HL-60/S4 treated with retinoic acid at 250 ng/mL for 4 days and 3 days (cell line): ENCODE measurements around the gene S100A16.
"Not testable (repeated sequence)": the region's sequence is repeated elsewhere in the genome, so short reads cannot be mapped to it uniquely, and the experiment has no call there.

Experiments
- in situ Hi-C: fragments of 300-500 bp; cut with MboI; formaldehyde crosslinking; loops from 2 replicates; pipeline ENCODE4 v1.7.0; 2022; ENCODE audit warnings: low sequenced_read_pairs

The S100A16 gene, protein sequence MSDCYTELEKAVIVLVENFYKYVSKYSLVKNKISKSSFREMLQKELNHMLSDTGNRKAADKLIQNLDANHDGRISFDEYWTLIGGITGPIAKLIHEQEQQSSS

DNA sequence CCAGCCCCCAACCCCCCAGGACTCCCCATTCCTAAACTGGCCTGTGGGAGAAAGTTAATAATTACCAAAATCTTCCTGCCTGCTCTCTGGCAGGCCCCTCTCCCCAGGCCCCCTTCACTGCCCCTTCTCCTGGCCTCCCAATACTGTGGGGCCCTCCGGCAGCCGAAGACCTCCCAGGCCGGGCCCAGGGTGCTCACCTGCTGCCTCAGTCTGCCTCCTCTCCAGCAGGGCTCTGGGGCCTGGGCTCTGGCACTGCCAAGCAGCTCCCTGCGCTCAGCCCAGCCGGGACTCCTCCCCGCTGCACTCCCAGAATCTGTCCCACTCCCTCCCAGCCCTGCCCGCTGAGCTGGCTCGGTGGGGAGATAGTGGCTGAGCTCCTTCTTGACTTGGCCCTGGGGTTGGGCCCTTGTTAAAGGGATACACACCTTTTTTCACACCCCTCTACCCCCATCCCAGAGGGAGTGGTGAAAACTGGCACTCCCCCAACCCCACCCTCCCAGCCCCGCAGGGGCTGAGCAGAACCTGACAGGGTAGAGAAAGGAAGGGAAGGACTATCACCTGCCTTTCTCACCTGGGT is at the start of gene S100A16:
Gene S100A16 (minus strand): TSS at position 383 of the 577 bp plus-strand sequence. CDS start 4,986 bp downstream, outside the sequence.
- in situ Hi-C loops, result no loop called here

DNA sequence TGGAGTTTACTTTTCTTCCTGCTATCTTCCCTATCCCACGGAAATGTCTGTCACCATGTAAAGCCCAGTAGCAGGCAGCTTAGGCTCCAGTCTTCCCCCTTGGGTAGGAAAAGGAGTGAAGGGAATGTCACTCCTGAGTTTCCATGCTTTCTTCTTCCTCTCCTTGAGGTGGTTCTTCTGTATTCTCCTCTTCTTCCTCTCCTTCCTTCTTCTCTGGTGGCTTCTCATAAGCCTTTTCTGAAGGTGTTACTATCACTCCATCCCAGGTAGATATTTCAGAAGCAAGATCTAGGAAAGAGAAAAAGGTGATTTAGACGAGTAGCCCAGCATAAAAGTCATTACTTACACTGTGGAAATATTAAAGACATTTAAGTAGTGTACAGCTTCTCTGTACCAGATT is 49.3 kb upstream of the S100A16 start:
- in situ Hi-C loops, result no loop called here

DNA sequence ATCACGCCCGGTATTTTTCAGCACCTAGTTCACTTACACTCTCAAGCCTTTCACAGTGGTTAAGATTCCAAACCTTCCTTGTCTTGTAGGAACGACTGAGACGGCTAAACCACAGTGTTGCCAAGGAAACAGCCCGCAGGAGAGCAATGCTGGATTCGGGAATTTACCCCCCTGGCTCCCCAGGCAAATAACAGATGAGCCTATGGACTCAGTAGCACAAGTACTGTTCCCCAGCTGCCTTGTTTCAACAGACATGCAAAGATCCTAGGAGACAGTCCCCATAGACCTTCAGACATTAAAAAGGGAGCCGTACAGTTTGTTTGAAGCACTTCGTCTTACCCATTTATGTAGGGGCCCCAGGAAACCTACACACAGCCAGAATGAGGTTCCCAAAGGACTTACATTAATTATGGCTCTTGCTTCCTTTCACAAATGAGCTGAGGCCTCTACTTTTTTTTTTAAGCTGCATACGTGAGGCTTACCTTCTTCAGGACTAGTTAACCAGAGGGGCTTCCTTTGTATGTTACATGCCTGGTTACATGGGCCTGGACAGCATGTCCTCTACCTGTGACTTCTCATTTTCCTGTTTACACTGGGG is 48.3 kb upstream of the S100A16 start:
- in situ Hi-C loops, result no loop called here

DNA sequence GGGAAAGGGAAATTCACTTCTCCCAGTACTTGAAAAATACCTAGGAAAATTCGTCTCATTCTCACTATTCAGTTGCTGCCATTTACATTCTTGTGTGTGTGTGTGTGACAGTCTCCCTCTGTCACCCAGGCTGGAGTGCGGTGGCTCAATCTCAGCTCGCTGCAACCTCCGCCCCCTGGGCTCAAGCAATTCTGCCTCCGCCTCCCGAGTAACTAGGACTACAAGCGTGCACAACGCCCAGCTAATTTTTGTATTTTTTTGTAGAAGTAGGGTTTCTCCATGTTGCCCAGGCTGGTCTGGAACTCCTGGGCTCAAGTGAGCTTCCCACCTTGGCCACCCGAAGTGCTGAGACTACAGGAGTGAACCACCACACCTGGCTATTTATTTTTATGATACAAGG is 46.7 kb upstream of the S100A16 start:
- in situ Hi-C loops, result no loop called here

DNA sequence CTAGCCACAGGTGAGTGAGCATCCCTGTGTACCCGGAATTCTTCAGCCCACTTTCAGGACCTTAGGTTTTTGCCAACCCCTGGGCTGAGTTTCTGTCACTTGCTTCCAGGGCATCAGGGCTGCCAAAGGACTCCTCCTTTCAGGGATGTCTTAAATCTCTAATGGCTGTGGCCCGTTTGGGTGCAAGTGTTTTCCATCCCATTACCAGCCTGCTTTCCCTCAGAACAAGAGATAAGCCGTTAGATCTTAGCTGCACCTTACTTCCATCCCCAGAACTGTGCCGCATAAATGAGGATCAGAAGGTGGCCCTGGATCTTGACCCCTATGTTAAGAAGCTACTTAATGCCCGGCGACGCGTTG is 46.2 kb upstream of the S100A16 start:
- in situ Hi-C loops, result no loop called here

DNA sequence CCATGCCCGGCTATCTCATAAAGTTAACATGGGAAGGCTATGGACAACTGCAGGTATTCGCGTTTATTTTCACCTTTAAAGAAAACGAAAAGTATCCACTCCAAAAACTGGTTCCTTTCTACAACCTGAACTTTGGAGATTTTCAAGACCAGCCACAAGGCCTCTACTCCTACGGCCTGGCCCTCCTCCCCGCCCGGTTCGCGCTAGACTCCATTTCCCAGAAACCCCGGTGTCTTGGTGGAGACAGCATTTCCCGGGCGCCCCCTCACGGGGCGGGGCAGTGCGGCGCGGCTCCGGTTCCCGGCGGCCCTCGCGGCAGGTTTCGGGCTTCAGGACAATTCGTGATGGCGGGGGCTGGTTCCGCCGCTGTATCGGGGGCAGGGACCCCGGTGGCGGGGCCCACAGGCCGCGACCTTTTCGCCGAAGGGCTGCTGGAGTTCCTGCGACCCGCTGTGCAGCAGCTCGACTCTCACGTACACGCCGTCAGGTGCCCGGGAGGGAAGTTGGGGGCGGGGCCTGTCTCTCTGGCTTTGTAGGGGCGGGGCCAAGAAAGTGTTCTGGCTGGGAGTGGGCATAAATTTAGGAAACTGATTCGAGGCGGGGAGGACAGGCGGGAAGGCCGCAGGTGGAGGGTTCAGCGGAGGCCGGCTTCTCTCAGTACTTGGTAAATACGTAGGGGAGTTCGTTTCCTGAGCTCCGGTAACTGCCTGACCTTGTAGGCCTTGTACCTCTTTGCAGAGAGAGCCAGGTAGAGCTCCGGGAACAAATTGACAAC is 45.6 kb upstream of the S100A16 start, which contains the start of gene SNAPIN:
Gene SNAPIN (plus strand): TSS at position 304 of the 775 bp plus-strand sequence. CDS start 41 bp downstream, at position 345.
- in situ Hi-C loops, result no loop called here

DNA sequence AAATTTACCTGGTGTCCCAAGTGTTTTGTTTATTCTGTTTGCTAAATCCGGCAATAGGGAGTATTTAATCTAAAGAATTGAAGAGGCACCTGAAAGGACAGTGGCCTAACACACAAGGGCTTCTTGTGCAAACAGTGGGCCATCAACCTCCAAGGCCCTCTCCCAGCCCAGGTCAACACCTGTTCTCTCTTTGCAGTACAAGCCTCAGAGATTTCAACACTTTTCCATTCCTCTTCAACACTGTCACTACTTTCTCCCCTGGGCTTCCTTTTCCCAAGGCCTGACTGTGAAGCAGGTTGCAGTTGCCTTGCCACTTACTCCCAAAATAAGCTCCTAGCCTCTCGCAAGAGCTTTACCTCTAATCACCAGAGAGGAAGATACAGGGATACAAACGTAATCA is 42.4 kb upstream of the S100A16 start:
- in situ Hi-C loops, result no loop called here

DNA sequence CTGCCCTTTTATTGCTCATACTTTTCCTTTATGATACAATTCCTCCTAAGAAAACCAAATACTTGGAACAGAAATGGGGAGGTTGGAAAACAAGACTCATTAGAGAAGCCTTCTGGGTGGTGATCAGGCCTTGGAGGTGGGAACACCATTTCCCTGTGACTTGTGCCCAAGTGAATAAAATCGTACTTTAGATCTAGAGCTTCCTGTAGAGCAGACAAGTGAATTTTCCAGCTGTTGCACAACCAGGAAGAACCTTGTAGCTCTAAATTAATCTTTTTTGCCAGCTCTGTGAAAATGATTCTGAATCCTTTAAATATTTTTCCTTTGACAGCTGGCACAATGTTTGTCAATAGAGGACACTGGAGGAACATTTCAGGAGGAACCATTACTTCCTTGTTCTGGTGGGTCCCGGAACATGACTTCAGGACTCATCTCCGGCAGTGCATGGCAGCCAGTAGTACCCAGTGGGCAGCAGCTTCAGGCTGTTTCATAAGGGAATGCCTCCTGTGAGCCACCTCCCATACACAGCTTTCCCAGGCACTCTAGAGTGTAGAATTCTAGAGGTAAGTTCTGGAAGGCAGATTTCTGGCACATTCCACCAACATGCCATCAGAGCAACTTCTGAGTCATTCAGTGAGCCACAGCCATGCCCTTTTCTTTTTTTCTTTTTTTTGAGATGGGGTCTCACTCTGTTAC is 40.0 kb upstream of the S100A16 start:
- in situ Hi-C loops, result no loop called here

DNA sequence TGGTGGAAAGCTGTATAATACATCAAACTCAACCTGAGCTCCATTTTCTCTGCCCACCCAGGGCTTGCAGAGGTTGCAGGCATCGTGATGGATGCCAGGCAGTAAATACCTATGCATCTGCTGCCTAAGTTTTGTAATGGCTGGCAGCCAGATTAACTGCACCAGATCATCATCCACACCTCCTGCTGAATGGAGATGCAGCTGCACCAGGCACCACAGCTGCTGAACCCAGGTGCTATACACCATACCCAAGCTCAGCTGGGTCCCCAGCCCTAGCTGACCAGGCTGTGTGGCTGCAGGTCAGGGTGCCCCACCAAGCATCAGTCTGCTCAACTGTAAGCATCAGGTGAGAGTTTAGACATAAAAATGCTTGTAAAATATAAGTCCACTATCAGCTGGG is 38.8 kb upstream of the S100A16 start:
- in situ Hi-C loops, result no loop called here

DNA sequence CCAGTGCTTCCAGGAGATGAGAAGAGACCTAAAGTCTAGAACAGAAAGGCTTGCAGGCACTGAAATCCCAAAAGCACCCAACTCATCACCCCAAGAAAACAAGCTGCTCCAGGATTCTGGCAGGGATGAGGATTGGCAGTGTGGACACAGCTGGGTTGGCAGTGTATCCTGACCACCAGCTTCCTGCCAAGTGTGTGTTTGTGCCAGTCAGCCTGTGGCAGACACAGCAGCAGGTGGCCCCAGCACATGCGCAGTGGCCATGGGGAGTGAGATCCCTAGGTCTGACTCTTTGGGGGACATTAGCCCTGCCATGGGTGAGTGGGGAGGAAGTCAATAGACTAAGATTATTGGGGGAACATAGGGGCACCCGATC is 36.9 kb upstream of the S100A16 start:
- in situ Hi-C loops, result no loop called here

DNA sequence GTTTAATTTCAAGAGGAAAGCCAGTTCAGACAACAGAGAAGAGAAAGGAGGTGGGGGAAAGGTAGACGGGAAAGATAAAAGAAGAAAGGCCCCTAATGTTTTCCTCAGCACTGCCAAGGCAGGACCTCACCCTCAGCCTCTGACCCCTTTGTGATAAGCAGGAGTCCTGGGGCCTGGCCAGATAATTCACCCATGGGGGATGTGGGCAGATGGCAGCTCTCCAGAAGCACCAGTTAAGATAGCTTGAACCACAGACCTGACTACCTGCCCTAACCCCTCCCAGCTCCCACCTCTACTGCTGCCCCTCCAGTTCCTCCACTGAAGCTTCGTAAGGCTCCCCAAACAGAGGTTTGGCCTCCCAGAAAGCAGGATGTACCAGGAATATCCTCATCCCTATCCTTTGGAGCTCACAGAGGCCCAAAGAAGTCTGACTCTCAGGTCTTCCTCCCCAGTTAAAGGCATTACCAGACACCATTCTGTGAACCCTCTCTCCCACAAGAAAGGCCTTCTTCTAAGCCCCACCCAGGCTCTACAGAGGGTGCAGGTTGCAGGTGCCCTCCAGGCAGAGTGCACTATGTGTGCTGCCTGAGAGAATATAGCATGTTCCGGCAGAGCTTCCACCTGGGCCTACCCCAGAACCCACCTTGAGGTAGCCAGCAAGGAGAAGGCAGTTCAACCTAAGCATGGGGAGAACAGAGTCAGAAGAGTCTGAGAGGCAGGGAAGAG is 36.4 kb upstream of the S100A16 start:
- in situ Hi-C loops, result no loop called here

DNA sequence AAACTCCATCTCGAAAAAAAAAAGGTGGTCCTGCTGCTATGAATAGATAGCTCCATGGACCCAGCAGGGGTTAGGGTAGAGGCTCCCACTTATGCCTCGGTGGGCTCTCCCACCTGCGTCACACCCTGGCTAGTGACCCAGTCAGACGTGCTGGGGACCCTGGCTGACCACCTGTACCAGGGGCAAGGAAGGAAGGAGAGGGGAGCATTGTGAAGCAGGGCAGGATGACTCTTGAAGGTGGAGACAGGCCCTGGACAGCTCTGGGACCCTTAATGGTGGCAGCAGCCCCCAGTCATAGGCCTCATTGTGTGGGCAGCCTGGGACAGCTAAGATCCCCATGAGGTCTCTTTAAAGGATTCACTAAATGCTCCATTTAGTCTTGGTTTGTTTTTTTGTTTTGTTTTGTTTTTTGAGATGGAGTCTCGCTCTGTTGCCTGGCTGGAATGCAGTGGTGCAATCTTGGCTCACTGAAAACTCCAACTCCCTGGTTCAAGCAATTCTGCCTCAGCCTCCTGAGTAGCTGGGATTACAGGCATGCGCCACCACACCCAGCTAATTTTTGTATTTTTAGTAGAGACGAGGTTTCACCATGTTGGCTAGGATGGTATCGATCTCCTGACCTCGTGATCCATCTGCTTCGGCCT is 35.2 kb upstream of the S100A16 start:
- in situ Hi-C loops, result no loop called here

DNA sequence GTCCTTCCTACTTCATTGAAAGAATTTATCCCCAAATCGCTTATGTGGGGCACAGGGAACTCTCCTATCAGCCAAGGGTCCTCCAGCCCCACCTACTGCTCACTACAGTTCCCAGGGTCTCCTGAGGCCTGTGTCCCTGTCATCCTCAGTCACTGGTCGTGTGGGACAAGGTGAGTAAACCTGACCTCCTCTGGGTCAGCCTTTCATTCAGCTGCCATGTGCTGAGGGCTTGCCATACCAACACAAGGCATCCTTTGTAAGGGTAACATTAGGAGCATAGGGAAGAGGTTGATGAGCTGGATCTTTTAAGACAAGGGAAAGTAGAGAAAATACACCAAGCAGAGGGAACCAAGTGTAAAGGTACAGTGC is 34.4 kb upstream of the S100A16 start:
- in situ Hi-C loops, result no loop called here

DNA sequence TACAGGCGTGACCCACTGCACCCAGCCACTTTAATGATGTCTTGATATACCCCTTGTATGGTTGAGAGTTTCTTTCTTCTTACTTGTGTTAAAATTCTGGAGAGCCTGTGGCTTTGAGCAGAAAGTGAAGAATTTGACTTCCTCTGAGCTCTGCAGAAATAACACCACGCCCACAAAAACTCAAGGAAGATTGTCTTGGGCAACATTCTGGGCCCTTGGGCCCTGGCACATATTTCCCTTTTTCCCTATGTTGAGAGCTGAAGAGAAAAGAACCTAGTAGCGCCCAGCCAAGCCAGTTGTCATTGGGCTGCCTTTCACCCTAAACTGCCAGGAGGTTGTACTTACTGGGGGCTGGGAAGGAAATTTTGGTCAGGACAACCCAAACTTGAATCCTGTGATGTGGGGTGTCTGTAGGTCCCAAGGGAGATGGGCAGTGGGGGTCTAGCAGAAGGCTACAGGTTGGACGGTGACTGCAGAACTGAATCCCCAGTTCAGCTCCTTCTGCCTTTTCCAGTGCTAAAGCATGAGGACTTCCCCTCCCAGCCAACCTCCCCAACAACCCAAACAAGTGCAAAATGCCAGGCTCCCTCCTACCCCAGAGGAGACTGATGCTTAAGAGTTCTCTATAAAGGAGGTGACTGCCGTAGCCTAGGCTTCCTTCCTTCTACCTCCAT is 33.9 kb upstream of the S100A16 start:
- in situ Hi-C loops, result no loop called here

DNA sequence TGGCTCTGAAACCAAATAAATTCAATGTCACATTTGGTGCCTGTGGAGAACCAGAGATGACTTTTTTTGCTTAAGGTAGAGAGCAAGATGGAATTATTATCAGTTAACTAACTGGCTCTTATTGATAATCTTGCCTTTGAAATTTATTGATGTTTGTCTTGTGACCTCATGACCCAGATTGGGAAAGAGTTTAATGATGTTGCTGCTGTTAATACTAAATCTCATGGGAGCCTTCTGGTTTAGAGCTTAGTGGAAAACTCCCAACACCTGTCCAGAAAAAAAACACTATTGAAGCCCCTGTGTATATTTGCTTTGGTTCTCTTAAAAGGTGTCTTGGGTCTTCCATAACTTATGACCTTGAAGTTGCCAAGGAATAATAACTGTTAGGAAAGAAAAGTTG is 30.9 kb upstream of the S100A16 start:
- in situ Hi-C loops, result no loop called here

DNA sequence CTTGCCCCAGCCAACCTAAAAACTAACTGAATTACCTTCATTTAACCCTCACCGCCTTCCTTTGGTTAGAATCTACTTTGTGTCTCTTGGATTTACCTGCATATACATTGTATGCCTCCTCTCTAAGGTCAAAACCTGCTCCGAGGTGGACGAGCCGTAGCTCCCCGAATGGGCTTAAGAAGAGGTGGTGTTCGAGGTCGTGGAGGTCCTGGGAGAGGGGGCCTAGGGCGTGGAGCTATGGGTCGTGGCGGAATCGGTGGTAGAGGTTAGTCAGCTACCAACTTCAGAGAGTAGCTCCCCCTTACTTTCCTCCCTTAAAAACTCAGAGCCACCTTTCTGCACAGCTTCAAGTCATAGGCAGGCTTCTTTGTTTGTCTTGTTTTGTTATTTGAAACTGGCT is 30.2 kb upstream of the S100A16 start:
- in situ Hi-C loops, result no loop called here

DNA sequence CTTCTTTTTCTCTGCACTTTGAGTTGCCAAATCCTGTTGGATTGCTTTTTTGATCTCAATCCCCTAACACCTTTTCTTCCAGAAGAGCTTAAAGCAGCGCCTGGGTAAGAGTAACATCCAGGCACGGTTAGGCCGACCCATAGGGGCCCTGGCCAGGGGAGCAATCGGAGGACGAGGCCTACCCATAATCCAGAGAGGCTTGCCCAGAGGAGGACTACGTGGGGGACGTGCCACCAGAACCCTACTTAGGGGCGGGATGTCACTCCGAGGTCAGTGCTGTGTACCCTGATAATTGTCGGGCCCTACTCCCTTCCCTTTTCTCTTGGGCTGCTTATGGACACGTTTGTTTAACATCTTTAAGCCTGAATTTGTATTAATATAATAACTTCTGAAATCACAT is 29.2 kb upstream of the S100A16 start:
- in situ Hi-C loops, result no loop called here

DNA sequence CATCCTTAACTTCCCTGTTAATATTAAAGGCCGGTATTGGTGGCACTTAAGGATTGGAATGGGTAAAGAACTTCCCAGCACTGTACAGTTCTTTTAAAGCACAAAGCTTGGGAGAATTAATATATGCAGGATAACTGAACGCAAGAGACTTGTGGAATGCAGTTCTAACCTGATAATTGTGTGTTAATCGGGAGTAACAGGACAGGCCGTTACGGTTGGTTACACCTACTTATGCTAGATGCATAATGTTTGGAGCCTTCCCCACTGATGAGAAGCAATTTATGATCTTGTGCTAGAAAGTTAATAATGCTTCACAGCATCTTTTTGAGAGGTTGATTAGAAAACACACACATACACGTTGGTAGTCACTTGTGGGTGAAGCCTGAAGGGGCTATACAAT is 27.9 kb upstream of the S100A16 start:
- in situ Hi-C loops, result no loop called here

DNA sequence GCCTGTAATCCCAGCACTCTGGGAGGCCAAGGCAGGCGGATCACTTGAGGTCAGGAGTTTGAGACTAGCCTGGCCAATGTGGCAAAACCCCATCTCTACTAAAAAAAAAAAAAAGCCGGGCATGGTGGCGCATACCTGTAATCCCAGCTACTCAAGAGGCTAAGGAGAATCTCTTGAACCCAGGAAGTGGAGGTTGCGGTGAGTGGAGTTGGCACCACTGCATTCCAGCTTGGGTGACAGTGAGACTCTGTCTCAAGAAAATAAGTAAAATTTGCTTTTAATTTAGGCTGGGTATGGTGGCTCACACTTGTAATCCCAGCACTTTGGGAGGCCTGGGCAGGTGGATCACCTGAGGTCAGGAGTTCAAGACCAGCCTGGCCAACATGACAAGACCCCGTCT is 27.3 kb upstream of the S100A16 start:
- in situ Hi-C loops, result not testable (repeated sequence)

DNA sequence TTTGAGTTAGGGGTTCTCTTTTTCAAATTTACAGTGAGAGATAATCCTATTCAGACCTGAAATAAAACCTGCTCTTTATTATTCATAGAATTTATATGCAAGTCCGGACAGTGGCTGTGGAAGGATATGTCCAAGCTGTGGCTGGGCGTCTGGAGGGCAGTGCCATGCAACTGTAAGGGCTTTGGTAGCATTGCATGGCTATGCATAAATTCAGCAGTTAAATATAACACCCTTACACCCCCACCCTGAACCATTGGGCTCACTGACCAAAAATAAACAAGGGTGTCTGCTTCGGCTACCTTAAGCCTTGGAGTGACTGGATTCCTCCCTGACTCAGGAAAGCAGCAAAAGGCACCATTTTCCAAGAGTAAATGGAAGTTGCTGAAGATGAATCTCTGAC is 26.3 kb upstream of the S100A16 start:
- in situ Hi-C loops, result no loop called here
